ENCODE data around the gene FHOD3.
"Not testable (repeated sequence)": the region's sequence is repeated elsewhere in the genome, so short reads cannot be mapped to it uniquely, and the experiment has no call there.

DNA sequence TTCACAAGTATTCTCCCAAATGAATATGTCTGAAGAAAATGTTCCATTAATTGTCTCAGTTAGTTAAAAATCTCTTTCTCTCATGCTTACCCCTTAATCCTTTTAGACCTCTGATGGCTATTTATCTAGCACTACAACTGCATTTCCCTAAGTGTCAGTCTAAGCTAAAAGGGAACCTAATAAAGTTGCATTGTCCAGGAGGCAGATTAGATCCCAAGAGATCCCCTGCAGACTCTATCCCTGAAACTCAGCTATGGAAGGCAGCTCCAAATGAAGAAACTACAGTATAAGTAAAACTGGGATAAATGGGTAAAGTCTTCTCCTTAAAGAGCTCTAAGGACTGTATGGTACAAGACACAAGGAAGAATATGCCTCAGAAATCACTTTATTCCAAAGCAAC is 518.6 kb downstream of the FHOD3 start:
- TF ChIP-seq, protein P1, sequence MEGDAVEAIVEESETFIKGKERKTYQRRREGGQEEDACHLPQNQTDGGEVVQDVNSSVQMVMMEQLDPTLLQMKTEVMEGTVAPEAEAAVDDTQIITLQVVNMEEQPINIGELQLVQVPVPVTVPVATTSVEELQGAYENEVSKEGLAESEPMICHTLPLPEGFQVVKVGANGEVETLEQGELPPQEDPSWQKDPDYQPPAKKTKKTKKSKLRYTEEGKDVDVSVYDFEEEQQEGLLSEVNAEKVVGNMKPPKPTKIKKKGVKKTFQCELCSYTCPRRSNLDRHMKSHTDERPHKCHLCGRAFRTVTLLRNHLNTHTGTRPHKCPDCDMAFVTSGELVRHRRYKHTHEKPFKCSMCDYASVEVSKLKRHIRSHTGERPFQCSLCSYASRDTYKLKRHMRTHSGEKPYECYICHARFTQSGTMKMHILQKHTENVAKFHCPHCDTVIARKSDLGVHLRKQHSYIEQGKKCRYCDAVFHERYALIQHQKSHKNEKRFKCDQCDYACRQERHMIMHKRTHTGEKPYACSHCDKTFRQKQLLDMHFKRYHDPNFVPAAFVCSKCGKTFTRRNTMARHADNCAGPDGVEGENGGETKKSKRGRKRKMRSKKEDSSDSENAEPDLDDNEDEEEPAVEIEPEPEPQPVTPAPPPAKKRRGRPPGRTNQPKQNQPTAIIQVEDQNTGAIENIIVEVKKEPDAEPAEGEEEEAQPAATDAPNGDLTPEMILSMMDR (IDR thresholded peaks at IDR 0.05 in 2 of 3, conservative IDR thresholded peaks at IDR 0.05 in 1 of 3; ENCODE audit: insufficient read depth in 2 of 3, low read depth in 1 of 3, low read length in 3 of 3): not testable (repeated sequence)
- TF ChIP-seq, protein P2, sequence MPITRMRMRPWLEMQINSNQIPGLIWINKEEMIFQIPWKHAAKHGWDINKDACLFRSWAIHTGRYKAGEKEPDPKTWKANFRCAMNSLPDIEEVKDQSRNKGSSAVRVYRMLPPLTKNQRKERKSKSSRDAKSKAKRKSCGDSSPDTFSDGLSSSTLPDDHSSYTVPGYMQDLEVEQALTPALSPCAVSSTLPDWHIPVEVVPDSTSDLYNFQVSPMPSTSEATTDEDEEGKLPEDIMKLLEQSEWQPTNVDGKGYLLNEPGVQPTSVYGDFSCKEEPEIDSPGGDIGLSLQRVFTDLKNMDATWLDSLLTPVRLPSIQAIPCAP (CRISPR knock-in tag; IDR thresholded peaks at IDR 0.05; ENCODE audit: borderline replicate concordance): not testable (repeated sequence)
- TF ChIP-seq SMARCC2 (IDR thresholded peaks at IDR 0.05; ENCODE audit: low read depth); ZNF780A (CRISPR knock-in tag; IDR thresholded peaks at IDR 0.05); POLR2A (conservative IDR thresholded peaks at IDR 0.05); SAFB2 (IDR thresholded peaks at IDR 0.05; ENCODE audit: borderline replicate concordance, low read depth, low read length, severe bottlenecking): not testable (repeated sequence)

Data from K562 (cell line).